ENCODE results near the gene LTK. TPM values are rescaled to one million over a fixed set of nuclear protein-coding genes. Genes with fewer than 3 reads are reported as not detected.

LTK gene
- total and polyA plus RNA-seq, 2 of the 4 experiments (the other 2 are of a cell fraction) = 0.18 to 0.62 TPM

GRCh38 chr15:41535544-41535943 lies 21.9 kb upstream of the LTK start:
- intact Hi-C loops (cut with micrococcal nuclease) (no loop called here), dilution Hi-C loops (cut with HindIII; ENCODE audit: low sequenced_read_pairs, unreplicated experiment) (no loop called here), in situ Hi-C loops (cut with MboI; ENCODE audit: low sequenced_read_pairs) (no loop called here)
- ChIA-PET CTCF (no interaction called here), POLR2A (ENCODE audit: unreplicated experiment) (no interaction called here)
- H3K18ac ChIP-seq (ENCODE audit: low read depth, low read length) = no peak overlapping the region
- ATAC-seq (ENCODE audit: low read depth) (no peak), DNase-seq (no peak)
- no peaks in the 10 kb centered on the region for H3K27me3 ChIP-seq (ENCODE audit: control insufficient read depth, insufficient read depth, low read length)
- H3K27ac ChIP-seq (ENCODE audit: insufficient read depth, low read length) = no peak overlapping the region
- H3K36me3 ChIP-seq (ENCODE audit: control insufficient read depth, insufficient read depth, low read length) = peaks cover 39% of the 10 kb centered on the region
- WGBS, 2 experiments (ENCODE audit: extremely low coverage in 2 of 2, insufficient read length in 1 of 2) = no CpG with 5 or more reads among the region's 1 CpG
- H4K5ac ChIP-seq (ENCODE audit: low read depth, low read length) = no peak overlapping the region
- no peak overlapping the region for H3K4me2 ChIP-seq (ENCODE audit: low read depth, low read length)
- no peak overlapping the region for H2BK15ac ChIP-seq (ENCODE audit: low read depth, low read length)
- H3K23ac ChIP-seq (ENCODE audit: low read depth, low read length) = no peak overlapping the region
- H3K4me1 ChIP-seq (ENCODE audit: control insufficient read depth, insufficient read depth, low read length) = no peaks in the 10 kb centered on the region
- no peak overlapping the region for H2AFZ ChIP-seq (replicated peaks; ENCODE audit: low read length, poor library complexity)
- BruUV-seq (replicated peaks) = no TSS peak
- no peak overlapping the region for H3K14ac ChIP-seq (replicated peaks; ENCODE audit: low read depth, low read length)
- H3K4ac ChIP-seq (ENCODE audit: low read depth, low read length) = no peak overlapping the region
- no peak overlapping the region for H2BK120ac ChIP-seq (ENCODE audit: low read depth, low read length)
- peaks cover under 1 to 24% of the 10 kb centered on the region in 2 experiments; a peak in 1 of 4 replicates for H3K79me1 ChIP-seq (ENCODE audit: low read depth in 1 of 2, low read length in 2 of 2)
- H3K56ac ChIP-seq (ENCODE audit: extremely low read depth, insufficient read depth, low read length) = no peak overlapping the region
- no peak for TF ChIP-seq MAFK (IDR thresholded peaks at IDR 0.05; ENCODE audit: low read depth, low read length)
- TF ChIP-seq CTCF (conservative IDR thresholded peaks at IDR 0.05; ENCODE audit: low read depth, low read length) = no peak
- TF ChIP-seq FOS (IDR thresholded peaks at IDR 0.05; ENCODE audit: low read depth, low read length) = no peak
- no peak overlapping the region for H2AK9ac ChIP-seq (replicated peaks; ENCODE audit: low read depth, low read length, poor library complexity)
- H3K9ac ChIP-seq (ENCODE audit: low read depth, low read length) = no peak overlapping the region
- no peak overlapping the region for H2AK5ac ChIP-seq (ENCODE audit: low read depth, low read length)
- no peak overlapping the region for H2BK20ac ChIP-seq (ENCODE audit: low read depth, low read length)
- H3K4me3 ChIP-seq (ENCODE audit: insufficient read depth, low read depth, low read length) = no peak overlapping the region
- H4K20me1 ChIP-seq (ENCODE audit: insufficient read depth, low read length) = no peaks in the 10 kb centered on the region
- H3K9me3 ChIP-seq (ENCODE audit: control insufficient read depth, insufficient read depth, low read length) = no peaks in the 10 kb centered on the region
- H4K8ac ChIP-seq (ENCODE audit: low read depth in 2 of 2, low read length in 2 of 2) = no peak overlapping the region
- no peak overlapping the region for H4K91ac ChIP-seq (ENCODE audit: insufficient read depth, low read depth, low read length)
- H2BK5ac ChIP-seq (ENCODE audit: low read depth, low read length, poor library complexity, severe bottlenecking) = no peak overlapping the region
- peaks cover 2% of the 10 kb centered on the region for H3K9me1 ChIP-seq (ENCODE audit: insufficient read depth, low read length)

All from IMR-90 (cell line).